Spinal cord (tissue), 10 donors: Measurements from ENCODE around the gene C1QTNF7. TPM values are rescaled to one million over a fixed set of nuclear protein-coding genes. Genes with fewer than 3 reads are reported as not detected.

ENCODE experiments used
- DNase-seq, 6 donors: peaks; one replicate each; pipeline versions ENCODE4 v3.0.0 to v3.0.0-alpha.2; 2013 to 2015; ENCODE audit warnings: low spot score in 6 of 6, low read depth in 4 of 6
- H3K27ac ChIP-seq: one replicate; pipeline ENCODE4 v1.5.1; 2013; ENCODE audit warnings: low read depth, low read length, control low read depth
- H3K27me3 ChIP-seq: one replicate; pipeline ENCODE4 v1.6.1; 2013; ENCODE audit warnings: low read length; ENCODE audit not compliant: control insufficient read depth, insufficient read depth
- H3K36me3 ChIP-seq: one replicate; pipeline ENCODE4 v1.6.1; 2013; ENCODE audit warnings: low read length; ENCODE audit not compliant: control insufficient read depth, insufficient read depth
- H3K4me1 ChIP-seq: one replicate; pipeline ENCODE4 v1.6.1; 2013; ENCODE audit warnings: low read length; ENCODE audit not compliant: control insufficient read depth, insufficient read depth
- H3K4me3 ChIP-seq: one replicate; pipeline ENCODE4 v1.5.1; 2013; ENCODE audit warnings: low read depth, low read length, control low read depth
- H3K9me3 ChIP-seq: one replicate; pipeline ENCODE4 v1.6.1; 2013; ENCODE audit warnings: low read length; ENCODE audit not compliant: control insufficient read depth, insufficient read depth
- WGBS: methylation state at CpG from one replicate; pipeline ENCODE4 v1.1.5; 2013; ENCODE audit warnings: missing lambda C conversion rate; ENCODE audit not compliant: insufficient coverage; 5-methylcytosine and 5-hydroxymethylcytosine counted together
- polyA plus RNA-seq, 2 donors: library from polyadenylated mRNA; unstranded; fragments of 120-200 nt; gene quantifications; one replicate each; pipeline ENCODE4 v1.2.1, GENCODE V29; 2013; ENCODE audit not compliant: insufficient read length in 2 of 2
- total RNA-seq, 2 donors: library from RNA; depleted of rRNA in 1 of 2; stranded (reverse); fragments of 120-200 nt in 1 of 2; fragments of >200 nt in 1 of 2; gene quantifications; one replicate each; pipeline versions ENCODE4 v1.2.3 to v1.2.4, GENCODE V29; 2013 to 2014
- donor health status: healthy.

The C1QTNF7 gene
- total and polyA plus RNA-seq, 4 donors = 0.54 to 8.4 (median 1.6) TPM

DNA sequence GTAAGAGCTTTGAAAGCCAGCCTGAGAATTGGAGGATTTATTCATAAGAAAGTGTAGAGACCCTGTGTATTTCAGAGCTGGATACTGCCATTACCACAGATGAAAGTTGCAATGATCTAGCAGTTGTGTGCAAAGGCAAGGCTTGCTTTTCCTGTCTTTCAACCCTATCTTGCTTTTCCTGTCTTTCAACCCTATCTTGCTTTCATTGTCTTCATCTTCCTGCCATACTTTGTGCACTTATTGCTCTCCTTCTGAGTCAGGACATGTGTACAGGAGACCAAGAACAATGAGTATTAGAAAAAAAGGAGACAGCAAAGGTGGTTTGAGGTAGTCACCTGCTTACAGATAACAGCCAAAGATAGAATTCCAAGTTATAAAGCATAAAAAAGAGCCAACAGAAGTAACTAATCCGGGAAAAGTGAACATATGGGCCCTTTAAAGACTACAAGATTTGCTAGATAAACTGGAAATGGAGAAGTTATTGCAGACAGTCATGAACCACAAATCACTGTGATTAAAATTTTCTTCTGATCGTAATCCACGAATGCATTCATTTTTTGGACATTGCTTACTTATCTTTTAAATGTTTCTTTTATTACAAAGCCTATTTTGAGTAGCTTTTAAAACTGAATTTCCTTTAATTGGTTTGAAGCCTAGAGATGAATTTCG, 17.2 kb downstream of the C1QTNF7 start:
- H3K36me3 ChIP-seq = no peaks in the 10 kb centered on the region
- H3K9me3 ChIP-seq = no peaks in the 10 kb centered on the region
- peak in 1 of 6 donors; percentile 33 for DNase-seq
- no peak overlapping the region for H3K27ac ChIP-seq
- H3K4me1 ChIP-seq = no peaks in the 10 kb centered on the region
- no peak overlapping the region for H3K4me3 ChIP-seq
- H3K27me3 ChIP-seq = no peaks in the 10 kb centered on the region
- no CpG with 5 or more reads among the region's 4 CpGs for WGBS

DNA sequence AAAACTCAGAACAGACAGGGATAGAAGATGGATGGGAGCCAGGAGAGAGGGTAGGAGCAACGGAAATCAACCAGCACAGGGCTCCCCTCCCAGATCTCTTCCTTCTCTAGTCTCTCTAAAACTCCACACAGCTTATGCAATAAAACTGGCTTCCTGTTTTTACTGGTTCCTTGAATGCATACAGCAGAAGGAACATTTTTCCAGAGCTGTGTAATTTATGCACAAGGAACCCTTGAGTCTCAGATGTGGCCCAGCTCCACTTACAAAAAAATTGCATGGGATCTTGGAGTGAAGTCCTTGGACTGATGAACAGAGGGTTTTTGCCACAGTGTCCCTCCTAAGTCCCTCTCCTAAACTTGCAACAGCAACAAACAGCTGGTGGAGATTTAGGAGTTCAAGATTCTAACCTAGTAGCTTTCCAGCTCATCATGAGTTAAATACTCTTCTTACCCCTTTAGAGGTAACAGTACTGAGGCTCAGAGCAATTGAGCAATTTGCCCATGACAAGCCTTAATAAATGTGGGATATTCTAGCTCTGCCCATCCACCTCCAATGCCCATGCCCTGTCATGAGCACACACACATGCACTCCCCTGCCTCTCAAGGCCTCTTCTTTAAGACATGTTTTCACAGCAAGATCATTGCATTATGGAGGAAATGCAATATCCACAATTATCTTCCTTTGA, 23.5 kb downstream of the C1QTNF7 start:
- no peak for DNase-seq
- H3K36me3 ChIP-seq = no peaks in the 10 kb centered on the region
- no CpG with 5 or more reads among the region's 1 CpG for WGBS
- no peaks in the 10 kb centered on the region for H3K27me3 ChIP-seq
- no peak overlapping the region for H3K4me3 ChIP-seq
- H3K4me1 ChIP-seq = no peaks in the 10 kb centered on the region
- H3K27ac ChIP-seq = no peak overlapping the region
- H3K9me3 ChIP-seq = no peaks in the 10 kb centered on the region

DNA sequence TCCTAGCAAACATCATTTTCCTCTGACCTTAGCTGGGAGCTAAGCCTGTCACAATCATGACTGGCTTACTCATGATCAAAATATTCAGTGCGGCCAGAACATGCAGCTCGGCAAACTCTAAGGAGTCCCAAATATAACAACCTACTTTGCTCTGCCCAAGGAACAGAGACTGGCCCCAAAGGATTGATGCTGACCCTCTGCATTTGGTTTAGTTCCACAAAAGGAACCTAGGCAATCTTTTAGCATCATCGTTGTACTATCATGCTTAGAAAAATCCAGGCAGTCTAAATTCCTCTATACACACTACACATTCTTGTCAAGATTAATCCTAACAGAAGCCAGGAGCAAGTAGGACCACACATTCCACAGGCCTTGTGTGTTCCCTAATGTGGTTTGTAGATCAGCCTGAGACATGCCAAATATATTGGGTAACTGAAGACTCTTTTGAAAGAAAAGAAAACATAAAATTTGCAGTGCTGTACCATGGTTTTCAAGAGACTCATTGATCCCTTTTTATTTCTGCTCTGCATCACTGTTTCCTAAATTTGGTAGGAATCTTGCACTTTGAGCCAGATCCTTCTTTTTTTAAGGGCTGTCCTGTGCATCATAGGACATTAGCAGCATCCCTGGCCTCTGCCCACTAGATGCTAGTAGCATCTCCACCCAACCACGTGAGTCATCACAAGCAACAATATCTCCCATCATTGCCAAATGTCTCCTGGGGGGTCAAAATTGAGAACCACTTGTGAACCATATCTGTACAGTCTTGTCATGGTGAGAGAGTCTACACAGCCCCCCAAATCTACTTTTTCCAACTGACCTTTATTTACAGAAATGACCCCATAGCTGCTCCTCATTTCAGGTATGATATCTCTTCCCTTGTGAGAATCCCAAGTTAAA, 24.3 kb downstream of the C1QTNF7 start:
- H3K4me3 ChIP-seq = no peak overlapping the region
- H3K9me3 ChIP-seq = no peaks in the 10 kb centered on the region
- no peak for DNase-seq
- no peaks in the 10 kb centered on the region for H3K36me3 ChIP-seq
- H3K27ac ChIP-seq = no peak overlapping the region
- no peaks in the 10 kb centered on the region for H3K4me1 ChIP-seq
- no peaks in the 10 kb centered on the region for H3K27me3 ChIP-seq
- WGBS = 83% methylated on average over 4 of the region's 4 CpGs

DNA sequence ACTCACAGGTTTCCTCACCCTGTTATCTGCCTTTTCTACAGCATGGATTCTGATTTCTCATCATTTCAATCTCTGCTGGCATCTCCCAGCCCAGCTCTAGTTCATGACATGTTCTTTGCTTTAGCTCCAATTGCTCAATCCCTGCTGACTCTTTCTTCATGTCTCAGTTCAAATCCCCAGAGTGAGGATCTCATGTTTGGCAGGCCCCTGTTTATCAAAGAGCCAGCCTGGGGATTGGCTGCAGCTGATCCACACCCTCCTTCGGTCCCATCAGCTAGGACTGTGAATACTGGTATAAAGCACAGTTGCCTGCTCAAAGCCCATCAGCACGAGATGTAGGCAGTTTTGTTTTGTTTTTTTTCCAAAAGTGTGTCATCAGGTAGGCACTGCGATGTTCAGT, 27.5 kb downstream of the C1QTNF7 start:
- H3K4me3 ChIP-seq = no peak overlapping the region

DNA sequence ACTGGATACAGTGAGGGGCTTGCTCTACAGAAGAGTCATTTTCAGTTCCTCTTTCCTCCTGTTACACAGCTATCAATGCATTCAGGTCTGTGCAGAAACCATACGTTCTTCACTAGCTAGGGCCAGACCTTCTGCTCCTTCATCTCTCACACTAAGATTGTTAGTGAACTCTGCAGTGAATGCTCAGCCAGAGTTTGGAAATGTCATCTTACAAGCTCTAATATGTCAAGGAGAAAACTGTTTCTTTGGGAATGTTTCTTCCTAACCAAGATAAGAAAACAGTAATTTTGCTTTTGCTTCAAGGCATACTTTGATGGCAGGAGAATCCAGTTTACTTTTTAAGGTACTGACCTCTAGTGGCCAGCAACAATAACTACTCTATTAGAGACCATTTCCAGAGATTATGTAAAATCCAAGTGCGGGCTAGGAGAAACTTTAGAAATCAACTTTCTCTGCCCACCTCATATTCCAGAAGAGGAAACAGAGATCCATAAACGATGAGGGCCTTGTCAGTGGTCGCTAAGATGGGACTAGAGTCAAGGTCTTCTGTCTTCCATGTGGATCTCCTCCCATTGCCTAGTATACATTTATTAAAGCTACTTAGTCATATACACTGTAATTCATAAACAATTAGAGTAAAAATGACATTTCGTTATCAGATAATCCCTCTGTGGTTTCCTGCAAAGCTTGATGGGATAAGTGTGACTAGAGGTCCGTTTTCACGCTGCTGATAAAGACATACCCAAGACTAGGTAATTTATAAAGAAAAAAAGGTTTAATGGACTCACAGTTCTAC, 29.8 kb downstream of the C1QTNF7 start:
- Histone ChIP-seq H3K9me3 (no peaks in the 10 kb centered on the region), H3K27ac (peak overlapping the region; percentile 10), H3K4me3 (no peak overlapping the region), H3K36me3 (no peaks in the 10 kb centered on the region), H3K4me1 (no peaks in the 10 kb centered on the region), H3K27me3 (no peaks in the 10 kb centered on the region)
- 83% methylated on average over 1 of the region's 7 CpGs for WGBS
- peak in 4 of 6 donors; percentile 42 to 92 (median 68) for DNase-seq

More for the DNA sequence above, 27.5 kb downstream of the C1QTNF7 start:
- WGBS = 67% methylated on average over 1 of the region's 3 CpGs
- H3K4me1 ChIP-seq = no peaks in the 10 kb centered on the region
- no peaks in the 10 kb centered on the region for H3K9me3 ChIP-seq
- no peaks in the 10 kb centered on the region for H3K27me3 ChIP-seq
- H3K36me3 ChIP-seq = no peaks in the 10 kb centered on the region
- H3K27ac ChIP-seq = no peak overlapping the region
- no peak for DNase-seq

DNA sequence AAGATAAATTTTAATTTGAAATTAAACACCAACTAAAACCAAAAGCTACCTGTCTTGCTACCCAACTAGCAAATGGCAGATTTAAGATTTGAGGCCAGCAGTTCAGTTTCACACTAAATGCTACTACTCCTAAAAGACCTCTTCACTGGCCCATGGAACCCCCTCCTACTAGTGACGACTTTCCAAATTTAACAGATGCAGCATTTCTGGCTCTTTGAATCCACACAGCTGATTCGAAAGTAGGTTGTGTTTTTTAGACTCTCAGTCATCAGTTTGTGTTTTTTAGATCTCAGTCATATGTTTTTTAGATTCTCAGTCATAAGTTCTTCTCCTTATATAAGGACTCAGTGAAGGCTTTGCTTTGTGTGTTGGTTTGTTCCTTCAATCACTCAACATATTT, 30.8 kb downstream of the C1QTNF7 start:
- no peaks in the 10 kb centered on the region for H3K9me3 ChIP-seq
- H3K4me1 ChIP-seq = no peaks in the 10 kb centered on the region
- H3K27me3 ChIP-seq = no peaks in the 10 kb centered on the region
- H3K36me3 ChIP-seq = no peaks in the 10 kb centered on the region
- no peak overlapping the region for H3K27ac ChIP-seq
- DNase-seq = no peak
- no CpG with 5 or more reads among the region's 2 CpGs for WGBS
- H3K4me3 ChIP-seq = no peak overlapping the region

DNA sequence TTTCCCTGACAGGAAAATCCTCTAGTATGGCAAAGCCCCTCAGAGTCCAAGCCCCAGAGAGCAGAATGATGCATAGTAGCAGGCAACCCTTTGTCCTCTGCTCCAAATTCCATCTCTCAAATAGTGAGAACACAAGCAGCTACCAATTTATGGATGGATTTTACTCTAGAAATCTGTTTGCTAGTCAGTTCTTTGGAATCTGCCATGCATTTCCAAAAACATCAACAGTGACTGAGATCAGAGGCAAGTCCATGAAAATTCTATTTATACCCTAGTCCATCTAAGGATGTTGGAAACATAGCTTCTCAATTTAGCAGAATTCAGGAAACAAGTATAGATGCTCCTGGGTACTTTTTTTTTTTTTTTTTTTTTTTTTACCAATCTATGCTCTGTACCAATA, 31.9 kb downstream of the C1QTNF7 start:
- no peaks in the 10 kb centered on the region for H3K27me3 ChIP-seq
- H3K4me1 ChIP-seq = no peaks in the 10 kb centered on the region
- H3K36me3 ChIP-seq = no peaks in the 10 kb centered on the region
- no peak overlapping the region for H3K4me3 ChIP-seq
- DNase-seq = no peak
- no peaks in the 10 kb centered on the region for H3K9me3 ChIP-seq
- no peak overlapping the region for H3K27ac ChIP-seq

DNA sequence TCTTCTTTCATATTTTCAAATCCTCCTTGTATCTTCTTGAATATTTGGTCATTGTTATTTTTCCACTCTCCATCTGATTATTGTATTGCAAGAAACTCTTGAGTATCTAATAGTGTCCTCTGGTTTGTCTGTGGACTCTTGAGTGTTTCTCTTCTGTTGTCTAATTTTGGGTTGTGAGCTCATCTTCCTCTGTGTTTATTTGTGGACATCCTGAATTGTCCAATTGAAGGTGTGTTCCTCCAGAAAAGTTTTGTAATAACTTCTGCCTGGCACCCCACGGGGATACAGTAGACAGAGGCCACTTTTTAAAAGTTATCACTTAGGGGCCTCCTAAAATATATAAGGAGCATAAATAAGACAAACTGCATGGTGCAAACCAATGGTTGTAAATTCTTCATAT, 38.8 kb downstream of the C1QTNF7 start:
- DNase-seq = no peak
- H3K4me3 ChIP-seq = no peak overlapping the region
- H3K4me1 ChIP-seq = no peaks in the 10 kb centered on the region
- no peaks in the 10 kb centered on the region for H3K36me3 ChIP-seq
- no peaks in the 10 kb centered on the region for H3K27me3 ChIP-seq
- WGBS = no CpG with 5 or more reads among the region's 1 CpG
- no peaks in the 10 kb centered on the region for H3K9me3 ChIP-seq
- H3K27ac ChIP-seq = no peak overlapping the region

DNA sequence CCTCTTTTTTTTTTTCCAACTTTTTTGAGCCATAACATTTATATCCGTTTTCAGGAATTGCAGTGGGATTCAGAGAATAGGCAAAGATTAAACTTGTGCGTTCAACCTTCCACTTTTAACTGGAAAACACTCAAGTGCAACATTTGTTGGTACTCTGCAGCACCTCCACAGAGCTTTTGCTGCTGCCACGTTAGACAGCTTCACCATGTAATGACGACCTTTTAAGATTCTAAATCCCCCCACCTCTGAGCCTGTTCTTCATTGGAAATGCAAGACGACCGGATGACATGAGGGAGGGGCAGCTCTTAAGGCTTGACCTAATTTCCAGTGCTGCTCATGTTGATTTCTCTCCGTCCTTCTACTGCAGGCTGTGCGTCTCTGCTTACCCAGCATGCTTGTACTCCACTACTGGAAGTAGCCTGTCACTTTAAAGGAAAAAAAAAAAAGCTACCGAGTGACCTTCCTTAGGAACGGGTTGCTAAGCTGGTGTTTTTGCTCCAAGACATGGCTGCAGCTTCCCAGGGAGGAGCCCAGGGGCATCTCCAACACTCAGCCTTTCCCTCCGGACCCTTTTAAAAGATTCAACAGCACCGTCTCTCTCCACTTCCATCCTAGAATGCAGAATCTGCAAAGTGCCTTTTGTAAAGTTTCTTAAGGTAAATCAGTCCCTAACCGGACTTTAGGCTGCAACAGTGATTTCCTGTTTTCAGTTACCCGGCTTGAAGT, 41.7 kb downstream of the C1QTNF7 start, which contains the start of gene CC2D2A:
Gene CC2D2A, plus strand, starts transcription at position 481 of the 726 bp plus-strand sequence. CDS start 6,051 bp downstream, outside the sequence.
- WGBS = 6% methylated on average over 11 of the region's 14 CpGs
- H3K4me1 ChIP-seq = no peaks in the 10 kb centered on the region
- peak; percentile 24 to 83 (median 50) for DNase-seq
- H3K36me3 ChIP-seq = no peaks in the 10 kb centered on the region
- peak within 1 kb of the TSS; percentile 80 for H3K27ac ChIP-seq
- no peaks in the 10 kb centered on the region for H3K9me3 ChIP-seq
- H3K27me3 ChIP-seq = no peaks in the 10 kb centered on the region
- peak within 1 kb of the TSS; percentile 62 for H3K4me3 ChIP-seq
